Vagina (tissue), 2 donors: Measurements from ENCODE around the gene TRMT2A.

Source experiments
- CTCF ChIP-seq, 3 experiments: fragments of 450-650 bp in 2 of 3; fragments of 200-600 bp in 1 of 3; sonication (generic) in 1 of 3; IDR thresholded peaks; one replicate each; pipeline ENCODE4 v1.5.1; 2017 to 2019; ENCODE audit warnings: antibody characterized with exemption in 3 of 3, mild to moderate bottlenecking in 2 of 3, moderate library complexity in 2 of 3
- POLR2A ChIP-seq, 2 donors: fragments of 450-650 bp; IDR thresholded peaks; one replicate each; pipeline ENCODE4 v1.6.1; 2017; ENCODE audit warnings: antibody characterized with exemption in 2 of 2, mild to moderate bottlenecking in 2 of 2, moderate library complexity in 2 of 2

- TF ChIP-seq POLR2A (IDR thresholded peaks at IDR 0.05) (no peak), CTCF (IDR thresholded peaks at IDR 0.05) (no peak)
Observed at GRCh38 chr22:20068640-20069039, 48.4 kb downstream of the TRMT2A start.
